ENCODE data around the gene CCDC27.
"Not testable (repeated sequence)": the region's sequence is repeated elsewhere in the genome, so short reads cannot be mapped to it uniquely, and the experiment has no call there.

CCDC27 gene

DNA sequence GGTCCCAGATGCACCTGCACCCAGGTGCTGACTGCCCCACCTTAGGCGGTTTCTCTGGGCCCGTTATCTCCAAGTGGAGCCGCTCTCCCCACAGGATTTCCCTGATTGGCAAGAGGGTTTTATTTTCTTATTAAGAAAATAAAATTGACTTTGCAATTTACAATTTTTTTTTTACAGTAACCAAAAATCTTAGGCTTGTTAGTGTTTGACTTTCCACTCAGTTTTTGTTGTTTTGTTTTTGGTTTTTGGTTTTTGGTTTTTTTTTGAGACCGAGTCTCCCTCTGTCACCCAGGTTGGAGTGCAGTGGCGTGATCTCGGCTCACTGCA lies 4.8 kb upstream of the CCDC27 start:
- TF ChIP-seq EZH2phosphoT487 (IDR thresholded peaks at IDR 0.05; ENCODE audit: borderline replicate concordance, low read length) (no peak), CTCF (IDR thresholded peaks at IDR 0.05; ENCODE audit: low read depth, low read length, poor library complexity, severe bottlenecking) (no peak)
- H3K27ac ChIP-seq (ENCODE audit: low read depth, low read length): no peak overlapping the region
- no peaks in the 10 kb centered on the region for H3K36me3 ChIP-seq (ENCODE audit: control insufficient read depth, low read length)
- peak overlapping the region; percentile 68 for H3K4me3 ChIP-seq (ENCODE audit: low read length)
- H3K9me3 ChIP-seq (ENCODE audit: control insufficient read depth, insufficient read depth, low read length): no peaks in the 10 kb centered on the region
- H3K9me2 ChIP-seq (replicated peaks; ENCODE audit: control insufficient read depth, low read length): no peaks in the 10 kb centered on the region
- H3F3A ChIP-seq (ENCODE audit: control insufficient read depth, insufficient read depth): no peaks in the 10 kb centered on the region
- peaks cover 6% of the 10 kb centered on the region; the same call in 1 of the 2 replicates for H3K27me3 ChIP-seq (ENCODE audit: control insufficient read depth, low read length)
- H3K4me1 ChIP-seq (ENCODE audit: control insufficient read depth, low read length): peaks cover 10% of the 10 kb centered on the region; the same call in 1 of the 2 replicates
- H4K20me1 ChIP-seq (ENCODE audit: control insufficient read depth, insufficient read depth, low read depth, low read length): peaks cover 5% of the 10 kb centered on the region; the same call in 1 of the 2 replicates
- H3K79me2 ChIP-seq (ENCODE audit: control insufficient read depth, low read length): no peaks in the 10 kb centered on the region
- H3K4me2 ChIP-seq (ENCODE audit: low read length): peak overlapping the region; percentile 68

DNA sequence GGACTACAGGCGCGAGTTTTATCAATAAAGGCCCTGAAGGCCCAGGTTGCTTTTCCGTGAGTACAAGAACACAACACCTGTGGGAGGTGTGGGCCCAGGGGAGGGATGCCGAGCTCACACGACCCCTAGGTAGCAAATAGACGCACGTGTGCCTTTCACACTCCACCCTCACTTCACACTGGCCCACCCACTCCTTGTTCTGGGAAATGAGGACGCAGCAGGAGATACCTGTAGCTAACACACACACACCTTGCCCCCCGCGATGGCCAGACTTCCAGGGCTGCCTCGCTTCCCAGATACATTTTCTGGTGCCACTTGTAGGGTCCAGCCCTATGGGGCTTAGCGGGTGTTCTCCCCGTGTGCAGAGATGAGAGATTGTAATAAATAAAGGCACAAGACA lies 4.3 kb upstream of the CCDC27 start:
- peak overlapping the region; percentile 68 for H3K4me2 ChIP-seq (ENCODE audit: low read length)
- peaks cover 5% of the 10 kb centered on the region; the same call in 1 of the 2 replicates for H4K20me1 ChIP-seq (ENCODE audit: control insufficient read depth, insufficient read depth, low read depth, low read length)
- H3K9me3 ChIP-seq (ENCODE audit: control insufficient read depth, insufficient read depth, low read length): no peaks in the 10 kb centered on the region
- H3K79me2 ChIP-seq (ENCODE audit: control insufficient read depth, low read length): no peaks in the 10 kb centered on the region
- peaks cover 6% of the 10 kb centered on the region; the same call in 1 of the 2 replicates for H3K27me3 ChIP-seq (ENCODE audit: control insufficient read depth, low read length)
- peak overlapping the region; percentile 68 for H3K4me3 ChIP-seq (ENCODE audit: low read length)
- TF ChIP-seq EZH2phosphoT487 (IDR thresholded peaks at IDR 0.05; ENCODE audit: borderline replicate concordance, low read length) (no peak), CTCF (IDR thresholded peaks at IDR 0.05; ENCODE audit: low read depth, low read length, poor library complexity, severe bottlenecking) (no peak)
- no peaks in the 10 kb centered on the region for H3K9me2 ChIP-seq (replicated peaks; ENCODE audit: control insufficient read depth, low read length)
- no peaks in the 10 kb centered on the region for H3F3A ChIP-seq (ENCODE audit: control insufficient read depth, insufficient read depth)
- H3K4me1 ChIP-seq (ENCODE audit: control insufficient read depth, low read length): peaks cover 10% of the 10 kb centered on the region; the same call in 1 of the 2 replicates
- H3K27ac ChIP-seq (ENCODE audit: low read depth, low read length): no peak overlapping the region
- H3K36me3 ChIP-seq (ENCODE audit: control insufficient read depth, low read length): no peaks in the 10 kb centered on the region

- not testable (repeated sequence) for H3K9me2 ChIP-seq (replicated peaks; ENCODE audit: control insufficient read depth, low read length); H3K4me2 ChIP-seq (ENCODE audit: low read length); H3K9me3 ChIP-seq (ENCODE audit: control insufficient read depth, insufficient read depth, low read length); H3K4me1 ChIP-seq (ENCODE audit: control insufficient read depth, low read length); H3F3A ChIP-seq (ENCODE audit: control insufficient read depth, insufficient read depth); H3K79me2 ChIP-seq (ENCODE audit: control insufficient read depth, low read length); H3K27me3 ChIP-seq (ENCODE audit: control insufficient read depth, low read length); H3K36me3 ChIP-seq (ENCODE audit: control insufficient read depth, low read length); H4K20me1 ChIP-seq (ENCODE audit: control insufficient read depth, insufficient read depth, low read depth, low read length); H3K4me3 ChIP-seq (ENCODE audit: low read length); H3K27ac ChIP-seq (ENCODE audit: low read depth, low read length)
Observed at GRCh38 chr1:3748316-3748900, 3.8 kb upstream of the CCDC27 start.

GRCh38 chr1:3749512-3749911 lies 2.7 kb upstream of the CCDC27 start:
- Histone ChIP-seq H3K4me3 (ENCODE audit: low read length) (no peak overlapping the region), H3K79me2 (ENCODE audit: control insufficient read depth, low read length) (no peaks in the 10 kb centered on the region), H3K27me3 (ENCODE audit: control insufficient read depth, low read length) (peaks cover 6% of the 10 kb centered on the region; the same call in 1 of the 2 replicates), H3K9me3 (ENCODE audit: control insufficient read depth, insufficient read depth, low read length) (no peaks in the 10 kb centered on the region), H3K9me2 (replicated peaks; ENCODE audit: control insufficient read depth, low read length) (no peaks in the 10 kb centered on the region), H3F3A (ENCODE audit: control insufficient read depth, insufficient read depth) (no peaks in the 10 kb centered on the region), H3K4me1 (ENCODE audit: control insufficient read depth, low read length) (peaks cover 10% of the 10 kb centered on the region; the same call in 1 of the 2 replicates), H3K27ac (ENCODE audit: low read depth, low read length) (no peak overlapping the region), H3K36me3 (ENCODE audit: control insufficient read depth, low read length) (no peaks in the 10 kb centered on the region), H3K4me2 (ENCODE audit: low read length) (no peak overlapping the region), H4K20me1 (ENCODE audit: control insufficient read depth, insufficient read depth, low read depth, low read length) (peaks cover 5% of the 10 kb centered on the region; the same call in 1 of the 2 replicates)
- TF ChIP-seq EZH2phosphoT487 (IDR thresholded peaks at IDR 0.05; ENCODE audit: borderline replicate concordance, low read length) (no peak), CTCF (IDR thresholded peaks at IDR 0.05; ENCODE audit: low read depth, low read length, poor library complexity, severe bottlenecking) (no peak)

Data from DOHH2 (cell line).